Bone marrow (tissue), 2 donors: ENCODE data around the gene SNX6.
"Not testable (repeated sequence)": the region's sequence is repeated elsewhere in the genome, so short reads cannot be mapped to it uniquely, and the experiment has no call there.

Experiments used
- DNase-seq, 2 donors: peaks; one replicate each; lab custom pipeline; 2025; lab: John Stamatoyannopoulos, UW

Gene SNX6

GRCh38 chr14:34629657-34630529, at the start of gene SNX6:
TSS of gene SNX6 (minus strand) at chr14:34630148. CDS start at chr14:34630116, 32 bp downstream.
- DNase-seq: peak; percentile 55 to 60

GRCh38 chr14:34678735-34679134, 48.8 kb upstream of the SNX6 start:
- DNase-seq: no peak

- no peak for DNase-seq
These were observed 48.4 kb upstream of the SNX6 start for GRCh38 chr14:34678306-34678705.

GRCh38 chr14:34676516-34677211, 46.7 kb upstream of the SNX6 start:
- DNase-seq: no peak

GRCh38 chr14:34673702-34674101, 43.8 kb upstream of the SNX6 start:
- DNase-seq: no peak

- DNase-seq: no peak
These were observed 41.8 kb upstream of the SNX6 start for GRCh38 chr14:34671716-34672115.

- no peak for DNase-seq
These were observed 38.2 kb upstream of the SNX6 start for GRCh38 chr14:34668111-34668510.

- DNase-seq: no peak
These were observed 37.1 kb upstream of the SNX6 start for GRCh38 chr14:34667007-34667406.

- peak in 1 of 2 donors; percentile 65 for DNase-seq
These were observed 36.0 kb upstream of the SNX6 start for GRCh38 chr14:34665785-34666435.

- no peak for DNase-seq
These were observed 32.7 kb upstream of the SNX6 start for GRCh38 chr14:34662561-34663088.

- no peak for DNase-seq
These were observed 30.8 kb upstream of the SNX6 start for GRCh38 chr14:34660796-34661195.

GRCh38 chr14:34655959-34656358, 26.0 kb upstream of the SNX6 start:
- DNase-seq: no peak

- not testable (repeated sequence) for DNase-seq
These were observed 23.1 kb upstream of the SNX6 start for GRCh38 chr14:34653073-34653472.

GRCh38 chr14:34652348-34652747, 22.4 kb upstream of the SNX6 start:
- DNase-seq: not testable (repeated sequence)

GRCh38 chr14:34650786-34651584, 21.0 kb upstream of the SNX6 start:
- DNase-seq: no peak

- not testable (repeated sequence) for DNase-seq
These were observed 20.1 kb upstream of the SNX6 start for GRCh38 chr14:34650006-34650405.

- DNase-seq: no peak
These were observed 19.4 kb upstream of the SNX6 start for GRCh38 chr14:34649344-34649743.

GRCh38 chr14:34646570-34647255, 16.8 kb upstream of the SNX6 start:
- DNase-seq: no peak

GRCh38 chr14:34643361-34643760, 13.4 kb upstream of the SNX6 start:
- no peak for DNase-seq

- DNase-seq: no peak
These were observed 12.6 kb upstream of the SNX6 start for GRCh38 chr14:34642595-34642994.

- no peak for DNase-seq
These were observed 10.9 kb upstream of the SNX6 start for GRCh38 chr14:34640826-34641225.
